ENCODE results near the gene VPS26A.
"Not testable (repeated sequence)": the region's sequence is repeated elsewhere in the genome, so short reads cannot be mapped to it uniquely, and the experiment has no call there.

The VPS26A gene

GRCh38 chr10:69103784-69104183, 20.2 kb upstream of the VPS26A start:
- no peak for DNase-seq

GRCh38 chr10:69104994-69105790, 18.8 kb upstream of the VPS26A start:
- no peak for DNase-seq

GRCh38 chr10:69107176-69107490, 16.8 kb upstream of the VPS26A start:
- DNase-seq, result no peak

- DNase-seq, result no peak
Measured at GRCh38 chr10:69107699-69108098, 16.3 kb upstream of the VPS26A start.

- DNase-seq, result no peak
Measured at GRCh38 chr10:69119896-69120295, 4.1 kb upstream of the VPS26A start.

- no peak for DNase-seq
Measured at GRCh38 chr10:69123306-69123746, 652 bp upstream of the VPS26A start.

GRCh38 chr10:69124563-69125268, 738 bp downstream of the VPS26A start:
- peak; percentile 48 for DNase-seq

GRCh38 chr10:69125554-69125953, 1.6 kb downstream of the VPS26A start:
- no peak for DNase-seq

GRCh38 chr10:69130251-69130650, 6.3 kb downstream of the VPS26A start:
- DNase-seq, result no peak

GRCh38 chr10:69139961-69140360, 16.0 kb downstream of the VPS26A start:
- DNase-seq, result no peak

- no peak for DNase-seq
Measured at GRCh38 chr10:69141304-69141703, 17.3 kb downstream of the VPS26A start.

GRCh38 chr10:69142074-69142473, 18.1 kb downstream of the VPS26A start:
- not testable (repeated sequence) for DNase-seq

- no peak for DNase-seq
Measured at GRCh38 chr10:69142983-69143382, 19.0 kb downstream of the VPS26A start.

- DNase-seq, result no peak
Measured at GRCh38 chr10:69145329-69145728, 21.4 kb downstream of the VPS26A start.

GRCh38 chr10:69145864-69146263, 21.9 kb downstream of the VPS26A start:
- no peak for DNase-seq

GRCh38 chr10:69146759-69147158, 22.8 kb downstream of the VPS26A start:
- no peak for DNase-seq

- no peak for DNase-seq
Measured at GRCh38 chr10:69151984-69152383, 28.0 kb downstream of the VPS26A start.

GRCh38 chr10:69153227-69153626, 29.2 kb downstream of the VPS26A start:
- no peak for DNase-seq

GRCh38 chr10:69160809-69161241, 36.8 kb downstream of the VPS26A start:
- DNase-seq, result no peak

GRCh38 chr10:69168493-69168892, 44.5 kb downstream of the VPS26A start:
- DNase-seq, result no peak

- DNase-seq, result no peak
Measured at GRCh38 chr10:69172241-69172982, 48.4 kb downstream of the VPS26A start.

- not testable (repeated sequence) for DNase-seq
Measured at GRCh38 chr10:69175326-69175725, 51.3 kb downstream of the VPS26A start.

- DNase-seq, result no peak
Measured at GRCh38 chr10:69176823-69177222, 52.8 kb downstream of the VPS26A start.
